GM13977 (cell line): ENCODE measurements around the gene HLA-E.
"Not testable (repeated sequence)": the region's sequence is repeated elsewhere in the genome, so short reads cannot be mapped to it uniquely, and the experiment has no call there.

Source experiments
- DNase-seq: peaks from one replicate; pipeline ENCODE4 v3.0.0; 2012; ENCODE audit warnings: low spot score
- in situ Hi-C: fragments of 300-500 bp; cut with MboI; formaldehyde crosslinking; loops from one replicate; pipeline ENCODE4 v1.12.0; 2022; ENCODE audit warnings: low sequenced_read_pairs, low pct_unique_long_range_greater_than_20kb, mixed read lengths, inconsistent platforms; ENCODE audit not compliant: unreplicated experiment
- TF ChIP-seq, protein P1 (sequence below): IDR thresholded peaks from 2 replicates; pipeline ENCODE4 v1.5.1; 2012; ENCODE audit warnings: mild to moderate bottlenecking, control low read depth; ENCODE audit not compliant: insufficient read depth; ENCODE audit errors: extremely low read depth, missing control alignments

The HLA-E gene

GRCh38 chr6:30480536-30481156 is 8.7 kb upstream of the HLA-E start:
- TF ChIP-seq, protein P1, sequence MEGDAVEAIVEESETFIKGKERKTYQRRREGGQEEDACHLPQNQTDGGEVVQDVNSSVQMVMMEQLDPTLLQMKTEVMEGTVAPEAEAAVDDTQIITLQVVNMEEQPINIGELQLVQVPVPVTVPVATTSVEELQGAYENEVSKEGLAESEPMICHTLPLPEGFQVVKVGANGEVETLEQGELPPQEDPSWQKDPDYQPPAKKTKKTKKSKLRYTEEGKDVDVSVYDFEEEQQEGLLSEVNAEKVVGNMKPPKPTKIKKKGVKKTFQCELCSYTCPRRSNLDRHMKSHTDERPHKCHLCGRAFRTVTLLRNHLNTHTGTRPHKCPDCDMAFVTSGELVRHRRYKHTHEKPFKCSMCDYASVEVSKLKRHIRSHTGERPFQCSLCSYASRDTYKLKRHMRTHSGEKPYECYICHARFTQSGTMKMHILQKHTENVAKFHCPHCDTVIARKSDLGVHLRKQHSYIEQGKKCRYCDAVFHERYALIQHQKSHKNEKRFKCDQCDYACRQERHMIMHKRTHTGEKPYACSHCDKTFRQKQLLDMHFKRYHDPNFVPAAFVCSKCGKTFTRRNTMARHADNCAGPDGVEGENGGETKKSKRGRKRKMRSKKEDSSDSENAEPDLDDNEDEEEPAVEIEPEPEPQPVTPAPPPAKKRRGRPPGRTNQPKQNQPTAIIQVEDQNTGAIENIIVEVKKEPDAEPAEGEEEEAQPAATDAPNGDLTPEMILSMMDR, result no peak

DNA sequence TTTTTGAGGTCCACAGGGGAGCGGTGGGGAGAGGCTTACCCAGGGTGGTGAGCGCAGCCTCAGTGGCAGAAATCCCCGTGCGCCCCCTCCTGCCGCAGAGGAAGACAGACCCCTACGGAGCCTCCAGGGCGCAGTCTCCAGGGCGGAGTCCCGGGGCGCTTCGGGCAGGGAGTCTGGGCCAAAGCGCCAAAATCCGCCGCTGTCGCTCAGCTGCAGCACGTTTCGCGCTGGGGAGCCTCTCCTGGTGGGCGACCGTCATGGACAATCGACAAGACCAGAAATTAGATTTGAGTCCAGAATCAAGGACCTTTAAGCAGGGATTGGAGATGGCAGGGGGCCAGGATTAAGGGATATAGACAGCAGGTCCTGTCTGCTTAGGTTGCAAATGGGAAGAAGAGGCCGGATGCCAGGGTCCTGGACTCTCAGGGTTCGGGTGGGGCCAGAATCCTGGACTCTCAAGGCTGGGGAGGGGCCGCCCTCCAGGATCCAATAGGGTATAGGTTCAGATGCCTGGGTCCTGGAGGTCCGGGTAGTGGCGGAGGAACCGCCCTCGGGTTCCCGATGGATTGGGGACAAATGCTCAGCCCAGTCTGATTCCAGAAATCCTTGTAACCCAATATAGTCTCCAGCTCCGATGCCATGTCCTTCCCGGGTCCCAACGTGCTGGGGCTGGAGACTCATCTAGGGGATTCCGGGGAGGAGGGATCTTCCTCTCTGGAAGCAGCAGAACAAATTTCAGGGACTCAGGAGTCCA is 7.9 kb upstream of the HLA-E start:
- in situ Hi-C loops, result loop anchor here (10.0 kb wide), 1 partner anchor 253 kb away; no protein-coding TSS in a partner anchor
- TF ChIP-seq, protein P1, result no peak
- no peak for DNase-seq

More at GRCh38 chr6:30480536-30481156, 8.7 kb upstream of the HLA-E start:
- in situ Hi-C loops, result loop anchor here (10.0 kb wide), 1 partner anchor 254 kb away; no protein-coding TSS in a partner anchor
- no peak for DNase-seq

- TF ChIP-seq, protein P1, result peak; percentile 95
- DNase-seq, result peak; percentile 84
- in situ Hi-C loops, result loop anchor here (10.0 kb wide), 1 partner anchor 253 kb away; no protein-coding TSS in a partner anchor
Measured at GRCh38 chr6:30481965-30482644, 7.2 kb upstream of the HLA-E start.

DNA sequence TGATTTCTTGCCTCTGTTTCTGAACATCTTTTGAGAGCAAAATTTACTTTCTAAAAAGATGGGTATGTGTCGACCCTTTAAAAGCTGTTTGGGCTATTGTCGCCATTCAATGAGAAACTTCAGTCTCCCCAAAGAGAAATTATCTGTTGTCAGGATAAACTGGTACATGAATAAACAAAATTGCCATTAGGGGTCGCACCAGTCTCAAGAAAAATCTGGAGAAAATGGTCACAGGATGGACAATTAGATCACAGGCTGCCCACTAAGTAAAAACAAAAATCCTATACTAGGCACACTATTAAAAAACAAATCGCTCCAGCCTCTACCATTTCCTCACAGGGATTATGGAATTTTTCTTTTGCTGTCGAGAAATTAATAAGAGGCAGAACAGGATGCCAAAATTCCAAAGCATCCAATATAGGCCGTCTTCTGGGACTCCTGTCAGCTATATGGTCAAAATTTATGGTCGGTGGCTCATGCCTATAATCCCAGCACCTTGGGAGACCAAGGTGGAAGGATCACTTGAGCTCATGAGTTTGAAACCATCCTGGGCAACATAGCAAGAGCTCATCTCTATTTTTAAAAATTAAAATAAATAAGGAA is 5.5 kb upstream of the HLA-E start:
- peak; percentile 67 for DNase-seq
- TF ChIP-seq, protein P1, result peak; percentile 68
- in situ Hi-C loops, result loop anchor here (10.0 kb wide), 1 partner anchor 251 kb away; no protein-coding TSS in a partner anchor

GRCh38 chr6:30485236-30485635 is 4.1 kb upstream of the HLA-E start:
- in situ Hi-C loops, result loop anchor here (10.0 kb wide), 1 partner anchor 250 kb away; no protein-coding TSS in a partner anchor
- TF ChIP-seq, protein P1, result no peak
- DNase-seq, result no peak

- in situ Hi-C loops, result loop anchor here (10.0 kb wide), 1 partner anchor 247 kb away; no protein-coding TSS in a partner anchor
- no peak for DNase-seq
- TF ChIP-seq, protein P1, result no peak
Measured at GRCh38 chr6:30487926-30488325, 1.4 kb upstream of the HLA-E start.

DNA sequence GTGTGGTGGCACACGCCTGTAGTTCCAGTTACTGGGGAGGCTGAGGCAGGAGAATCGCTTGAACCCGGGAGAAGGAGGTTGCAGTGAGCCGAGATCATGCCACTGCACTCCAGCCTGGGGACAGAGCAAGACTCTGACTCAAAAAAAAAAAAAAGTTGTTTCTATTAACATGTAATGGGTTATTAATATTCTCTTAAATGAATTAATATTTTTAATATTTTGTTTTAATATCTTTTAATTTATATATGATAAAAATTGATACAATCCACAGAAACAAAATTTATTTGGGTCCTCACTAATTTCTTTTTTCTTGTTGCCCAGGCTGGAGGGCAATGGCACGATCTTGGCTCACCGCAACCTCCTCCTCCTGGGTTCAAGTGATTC is 620 bp upstream of the HLA-E start:
- in situ Hi-C loops, result loop anchor here (10.0 kb wide), 1 partner anchor 246 kb away; no protein-coding TSS in a partner anchor

More for the DNA sequence above, 620 bp upstream of the HLA-E start:
- DNase-seq, result not testable (repeated sequence)
